CD4-positive, alpha-beta T cell (primary cell): Measurements from ENCODE around the gene LOX. TPM values are rescaled to one million over a fixed set of nuclear protein-coding genes. Genes with fewer than 3 reads are reported as not detected.

Experiments used
- ATAC-seq: fragments of 200-7000 bp; cut with Tn5 transposase; one replicate; pipeline ENCODE4 v1.10.0; 2022; ENCODE audit warnings: mild to moderate bottlenecking; ENCODE audit not compliant: poor library complexity
- CTCF ChIA-PET: fragments of 350-600 bp; sonication (Branson Sonifier 250); formaldehyde crosslinking; loops from one replicate; lab custom pipeline; 2021; ENCODE audit warnings: antibody characterized with exemption, inconsistent platforms; lab: Charles Lee
- POLR2A ChIA-PET: fragments of 350-600 bp; sonication (Branson Sonifier 250); formaldehyde crosslinking; loops from one replicate; lab custom pipeline; 2021; ENCODE audit warnings: antibody characterized with exemption, inconsistent platforms; lab: Charles Lee
- DNase-seq, 14 experiments: peaks; one replicate each; pipeline ENCODE4 v3.0.0-alpha.2; 2013 to 2020; ENCODE audit warnings: mixed read lengths in 2 of 14
- H3K27ac ChIP-seq, 2 donors: one replicate each; pipeline versions ENCODE4 v1.5.1 to v1.7.0; 2013; ENCODE audit warnings: low read length in 2 of 2, low read depth in 1 of 2, mild to moderate bottlenecking in 1 of 2
- H3K27me3 ChIP-seq, 2 experiments: 1 replicate in 1 of 2; 2 replicates in 1 of 2; pipeline versions ENCODE4 v1.6.1 to v1.7.0; 2013; ENCODE audit warnings: low read length in 2 of 2, control low read depth in 1 of 2, mild to moderate bottlenecking in 1 of 2, moderate library complexity in 1 of 2; ENCODE audit not compliant: insufficient read depth in 2 of 2, control insufficient read depth in 1 of 2
- H3K36me3 ChIP-seq: one replicate; pipeline ENCODE4 v1.6.1; 2013; ENCODE audit warnings: low read length, control low read depth; ENCODE audit not compliant: insufficient read depth
- H3K4me1 ChIP-seq: one replicate; pipeline ENCODE4 v1.6.1; 2013; ENCODE audit warnings: low read length, control low read depth; ENCODE audit not compliant: insufficient read depth
- H3K4me3 ChIP-seq: one replicate; pipeline ENCODE4 v1.5.1; 2013; ENCODE audit warnings: mild to moderate bottlenecking, low read length, moderate library complexity
- H3K9me3 ChIP-seq, 2 experiments: 1 replicate in 1 of 2; 2 replicates in 1 of 2; pipeline versions ENCODE4 v1.6.1 to v1.7.0; 2013; ENCODE audit warnings: low read length in 2 of 2, mild to moderate bottlenecking in 2 of 2, control low read depth in 1 of 2, moderate library complexity in 1 of 2; ENCODE audit not compliant: control insufficient read depth in 1 of 2, insufficient read depth in 1 of 2
- H3K27ac Mint-ChIP-seq: one replicate; pipeline ENCODE4 v1.8.0; 2020; ENCODE audit warnings: mixed read lengths
- H3K27me3 Mint-ChIP-seq: one replicate; pipeline ENCODE4 v1.8.0; 2021; ENCODE audit warnings: mixed read lengths
- H3K36me3 Mint-ChIP-seq: one replicate; pipeline ENCODE4 v1.8.0; 2021; ENCODE audit warnings: low read depth, mixed read lengths
- H3K4me1 Mint-ChIP-seq: one replicate; pipeline ENCODE4 v1.8.0; 2021; ENCODE audit warnings: low read depth, mixed read lengths
- H3K4me3 Mint-ChIP-seq: one replicate; pipeline ENCODE4 v1.8.0; 2020; ENCODE audit warnings: mild to moderate bottlenecking, mixed read lengths
- H3K9me3 Mint-ChIP-seq: one replicate; pipeline ENCODE4 v1.8.0; 2020; ENCODE audit warnings: mixed read lengths
- CTCF ChIP-seq: fragments of 200-600 bp; IDR thresholded peaks from one replicate; pipeline ENCODE4 v1.8.0; 2022; ENCODE audit warnings: antibody characterized with exemption, mild to moderate bottlenecking
- intact Hi-C, 2 experiments: fragments of 100-400 bp; cut with DNase I in 1 of 2; cut with micrococcal nuclease in 1 of 2; formaldehyde crosslinking; loops; one replicate each; pipeline versions ENCODE4 v1.15.1 to v1.9.0; 2023 to 2025; cut with DNase I, micrococcal nuclease
- total RNA-seq, 174 experiments: library from RNA in 2 of 174; stranded (reverse) in 2 of 174; gene quantifications; one replicate each; pipeline ENCODE4 v1.2.3 and lab custom pipeline; 2021 to 2026

LOX gene
- total RNA-seq, 2 experiments from 2014 or later: 0.06 to 0.11 TPM

- H3K27me3 Mint-ChIP-seq: peaks cover 69% of the 10 kb centered on the region
- ChIA-PET POLR2A (no interaction called here), CTCF (no interaction called here)
- Histone ChIP-seq H3K27ac (no peak overlapping the region), H3K9me3 (peaks cover 0 to 15% of the 10 kb centered on the region in 2 experiments), H3K4me3 (peak overlapping the region; percentile 22), H3K4me1 (peaks cover 18% of the 10 kb centered on the region), H3K27me3 (peaks cover 27 to 66% of the 10 kb centered on the region in 2 experiments), H3K36me3 (no peaks in the 10 kb centered on the region)
- H3K4me3 Mint-ChIP-seq: peak overlapping the region; percentile 49
- H3K9me3 Mint-ChIP-seq: no peaks in the 10 kb centered on the region
- DNase-seq: no peak
- ATAC-seq: no peak
- no peaks in the 10 kb centered on the region for H3K36me3 Mint-ChIP-seq
- H3K27ac Mint-ChIP-seq: no peak overlapping the region
- intact Hi-C loops: no loop called here
- peaks cover 15% of the 10 kb centered on the region for H3K4me1 Mint-ChIP-seq
- TF ChIP-seq CTCF: no peak
These were observed 518 bp downstream of the LOX start for GRCh38 chr5:122077366-122078115.

- intact Hi-C loops: no loop called here
- Mint-ChIP-seq H3K36me3 (no peaks in the 10 kb centered on the region), H3K9me3 (no peaks in the 10 kb centered on the region), H3K4me3 (peak overlapping the region; percentile 49), H3K27me3 (peaks cover 70% of the 10 kb centered on the region), H3K27ac (no peak overlapping the region), H3K4me1 (peaks cover 15% of the 10 kb centered on the region)
- TF ChIP-seq CTCF: no peak
- ATAC-seq (no peak), DNase-seq (peak in 8 of 14 experiments; percentile 1 to 33 (median 8))
- Histone ChIP-seq H3K27me3 (peaks cover 27 to 66% of the 10 kb centered on the region in 2 experiments), H3K36me3 (no peaks in the 10 kb centered on the region), H3K4me3 (peak overlapping the region; percentile 22), H3K4me1 (peaks cover 18% of the 10 kb centered on the region), H3K9me3 (peaks cover 0 to 15% of the 10 kb centered on the region in 2 experiments), H3K27ac (no peak overlapping the region)
- ChIA-PET CTCF (no interaction called here), POLR2A (no interaction called here)
These were observed 1.2 kb downstream of the LOX start for GRCh38 chr5:122076669-122077365.

- Mint-ChIP-seq H3K36me3 (no peaks in the 10 kb centered on the region), H3K9me3 (no peaks in the 10 kb centered on the region), H3K4me1 (peaks cover 15% of the 10 kb centered on the region), H3K27me3 (peaks cover 70% of the 10 kb centered on the region), H3K4me3 (no peak overlapping the region), H3K27ac (no peak overlapping the region)
- no peak overlapping the region for H3K27ac ChIP-seq
- ATAC-seq (no peak), DNase-seq (no peak)
- intact Hi-C loops: no loop called here
- ChIA-PET POLR2A (no interaction called here), CTCF (no interaction called here)
- peaks cover 18% of the 10 kb centered on the region for H3K4me1 ChIP-seq
- no peaks in the 10 kb centered on the region for H3K36me3 ChIP-seq
- H3K9me3 ChIP-seq: peaks cover 0 to 15% of the 10 kb centered on the region in 2 experiments
- TF ChIP-seq CTCF: no peak
- peaks cover 27 to 59% of the 10 kb centered on the region in 2 experiments for H3K27me3 ChIP-seq
- no peak overlapping the region for H3K4me3 ChIP-seq
These were observed 2.0 kb downstream of the LOX start for GRCh38 chr5:122076050-122076461.
